Esophagus muscularis mucosa (tissue), 3 donors: ENCODE results near the gene UBQLN4.

Experiments
- CTCF ChIP-seq, 3 experiments: fragments of 200-600 bp in 2 of 3; fragments of 450-650 bp in 1 of 3; sonication (generic) in 2 of 3; IDR thresholded peaks; one replicate each; pipeline ENCODE4 v1.5.1; 2017 to 2019; ENCODE audit warnings: antibody characterized with exemption in 3 of 3, mild to moderate bottlenecking in 2 of 3, moderate library complexity in 1 of 3
- POLR2A ChIP-seq: fragments of 450-650 bp; IDR thresholded peaks from one replicate; pipeline ENCODE4 v1.6.1; 2017; ENCODE audit warnings: antibody characterized with exemption, moderate library complexity, mild to moderate bottlenecking, low read depth
- POLR2AphosphoS5 ChIP-seq, 2 donors: sonication (generic); formaldehyde crosslinking; IDR thresholded peaks; one replicate each; pipeline ENCODE4 v1.6.1; 2017; ENCODE audit warnings: antibody characterized with exemption in 2 of 2

- TF ChIP-seq CTCF (IDR thresholded peaks at IDR 0.05) (no peak), POLR2A (no peak), POLR2AphosphoS5 (IDR thresholded peaks at IDR 0.05) (no peak)
Measured at GRCh38 chr1:156098784-156099183, 45.2 kb upstream of the UBQLN4 start.
